Loucy (cell line): Measurements from ENCODE around the gene GALNT10.

Experiments used
- H2AFZ ChIP-seq: fragments of 200-600 bp; sonication (generic); 2 replicates; pipeline ENCODE4 v1.6.0; 2016; ENCODE audit warnings: antibody characterized with exemption, mild to moderate bottlenecking, low read length, moderate library complexity
- H3F3A ChIP-seq: fragments of 200-600 bp; 2 replicates; pipeline ENCODE4 v1.6.0; 2016; ENCODE audit warnings: antibody characterized with exemption, low read depth, mild to moderate bottlenecking
- H3K27me3 ChIP-seq: fragments of 200-600 bp; sonication (generic); 2 replicates; pipeline ENCODE4 v1.6.1; 2014; ENCODE audit warnings: low read length, mild to moderate bottlenecking; ENCODE audit not compliant: insufficient read depth, poor library complexity, severe bottlenecking
- H3K36me3 ChIP-seq: fragments of 200-600 bp; sonication (generic); 2 replicates; pipeline ENCODE4 v1.6.1; 2016; ENCODE audit warnings: low read length; ENCODE audit not compliant: insufficient read depth
- H3K4me1 ChIP-seq: fragments of 200-600 bp; sonication (generic); 2 replicates; pipeline ENCODE4 v1.5.1; 2014; ENCODE audit warnings: low read length, mild to moderate bottlenecking; ENCODE audit not compliant: insufficient read depth, poor library complexity, severe bottlenecking
- H3K4me2 ChIP-seq: fragments of 200-600 bp; sonication (generic); 2 replicates; pipeline ENCODE4 v1.6.0; 2014; ENCODE audit warnings: antibody characterized with exemption, low read length, low read depth, mild to moderate bottlenecking; ENCODE audit not compliant: poor library complexity, severe bottlenecking
- H3K4me3 ChIP-seq: fragments of 200-600 bp; sonication (generic); 2 replicates; pipeline ENCODE4 v1.5.1; 2014; ENCODE audit warnings: low read length, mild to moderate bottlenecking, mixed read lengths; ENCODE audit not compliant: poor library complexity, severe bottlenecking
- H3K79me2 ChIP-seq: fragments of 200-600 bp; sonication (generic); 2 replicates; pipeline ENCODE4 v1.6.1; 2014; ENCODE audit warnings: low read length; ENCODE audit not compliant: insufficient read depth
- H3K9ac ChIP-seq: fragments of 200-600 bp; sonication (generic); 2 replicates; pipeline ENCODE4 v1.6.0; 2014; ENCODE audit warnings: mild to moderate bottlenecking, low read depth, low read length, moderate library complexity; ENCODE audit not compliant: poor library complexity, severe bottlenecking
- H3K9me2 ChIP-seq: fragments of 200-600 bp; sonication (generic); replicated peaks from 2 replicates; pipeline ENCODE4 v1.6.1; 2016; ENCODE audit warnings: low read depth, low read length, mixed read lengths
- H3K9me3 ChIP-seq: fragments of 200-600 bp; sonication (generic); 2 replicates; pipeline ENCODE4 v1.6.1; 2014; ENCODE audit warnings: mild to moderate bottlenecking, antibody characterized with exemption, low read length, low read depth; ENCODE audit not compliant: insufficient read depth
- H4K20me1 ChIP-seq: fragments of 200-600 bp; sonication (generic); 2 replicates; pipeline ENCODE4 v1.6.0; 2014; ENCODE audit warnings: antibody characterized with exemption, low read length, mild to moderate bottlenecking; ENCODE audit not compliant: insufficient read depth, poor library complexity, severe bottlenecking
- CTCF ChIP-seq: fragments of 200-600 bp; sonication (generic); conservative IDR thresholded peaks from 2 replicates; pipeline ENCODE4 v1.5.1; 2014; ENCODE audit warnings: mild to moderate bottlenecking, antibody characterized with exemption, low read length
- EZH2phosphoT487 ChIP-seq: fragments of 200-600 bp; IDR thresholded peaks from 2 replicates; pipeline ENCODE4 v1.6.1; 2018; ENCODE audit warnings: antibody characterized with exemption, mild to moderate bottlenecking, moderate library complexity, borderline replicate concordance

The GALNT10 gene

GRCh38 chr5:154162539-154163151 lies 27.9 kb upstream of the GALNT10 start:
- Histone ChIP-seq H3K9ac (no peak overlapping the region), H3K4me2 (no peak overlapping the region), H3F3A (no peaks in the 10 kb centered on the region), H3K9me3 (no peaks in the 10 kb centered on the region), H3K4me3 (no peak overlapping the region), H3K27me3 (no peaks in the 10 kb centered on the region), H3K79me2 (no peaks in the 10 kb centered on the region), H3K4me1 (no peaks in the 10 kb centered on the region), H3K9me2 (no peaks in the 10 kb centered on the region), H2AFZ (no peak overlapping the region), H3K36me3 (no peaks in the 10 kb centered on the region), H4K20me1 (no peaks in the 10 kb centered on the region)
- TF ChIP-seq CTCF (no peak), EZH2phosphoT487 (no peak)

GRCh38 chr5:154163327-154164248 lies 26.9 kb upstream of the GALNT10 start:
- H3K4me1 ChIP-seq: no peaks in the 10 kb centered on the region
- no peak for TF ChIP-seq EZH2phosphoT487
- TF ChIP-seq CTCF: no peak
- no peaks in the 10 kb centered on the region for H3K9me2 ChIP-seq
- no peaks in the 10 kb centered on the region for H3K79me2 ChIP-seq
- no peaks in the 10 kb centered on the region for H3K36me3 ChIP-seq
- H3K27me3 ChIP-seq: no peaks in the 10 kb centered on the region
- no peak overlapping the region for H3K9ac ChIP-seq
- no peaks in the 10 kb centered on the region for H3K9me3 ChIP-seq
- no peak overlapping the region for H3K4me2 ChIP-seq
- no peak overlapping the region for H2AFZ ChIP-seq
- no peaks in the 10 kb centered on the region for H4K20me1 ChIP-seq
- H3F3A ChIP-seq: no peaks in the 10 kb centered on the region
- H3K4me3 ChIP-seq: no peak overlapping the region

GRCh38 chr5:154164249-154164581 lies 26.3 kb upstream of the GALNT10 start:
- Histone ChIP-seq H3K9me3 (no peaks in the 10 kb centered on the region), H3K36me3 (no peaks in the 10 kb centered on the region), H3K9me2 (no peaks in the 10 kb centered on the region), H3K79me2 (no peaks in the 10 kb centered on the region), H3K4me2 (no peak overlapping the region), H3K27me3 (no peaks in the 10 kb centered on the region), H2AFZ (no peak overlapping the region), H3K9ac (no peak overlapping the region), H3K4me3 (no peak overlapping the region), H4K20me1 (no peaks in the 10 kb centered on the region), H3F3A (no peaks in the 10 kb centered on the region), H3K4me1 (no peaks in the 10 kb centered on the region)
- TF ChIP-seq EZH2phosphoT487: no peak
- no peak for TF ChIP-seq CTCF
